Skeletal muscle cell (primary cell): Measurements from ENCODE around the gene SFMBT1.
A peak's percentile ranks its signal among the peaks of the same experiment; 100 is the strongest.
"Not testable (repeated sequence)": the region's sequence is repeated elsewhere in the genome, so short reads cannot be mapped to it uniquely, and the experiment has no call there.

ENCODE experiments used
- DNase-seq: peaks from one replicate; pipeline ENCODE4 v3.0.0-alpha.2; 2010; ENCODE audit warnings: low read depth
- H3K4me3 ChIP-seq: 2 replicates; pipeline ENCODE4 v1.5.1; 2011; ENCODE audit warnings: low read depth, mild to moderate bottlenecking, control low read depth, low read length, moderate library complexity

The SFMBT1 gene

DNA sequence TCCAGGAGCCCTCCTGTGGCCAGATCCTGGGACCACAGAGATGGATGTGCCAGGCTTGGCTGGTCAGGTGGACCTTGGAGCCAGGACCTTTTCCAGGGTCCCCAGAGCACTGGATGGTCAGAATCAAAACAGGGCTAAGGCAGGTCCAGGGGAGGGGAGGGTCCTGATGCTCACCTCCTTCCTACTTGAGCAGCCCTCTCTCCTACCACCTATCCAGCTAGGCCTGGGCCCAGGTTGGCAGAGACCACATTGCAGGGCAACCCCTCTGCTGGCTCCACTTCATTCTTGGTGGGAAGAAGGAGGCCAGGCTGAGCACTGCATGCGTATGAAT lies 28.5 kb upstream of the SFMBT1 start:
- no peak for DNase-seq
- no peak overlapping the region for H3K4me3 ChIP-seq

DNA sequence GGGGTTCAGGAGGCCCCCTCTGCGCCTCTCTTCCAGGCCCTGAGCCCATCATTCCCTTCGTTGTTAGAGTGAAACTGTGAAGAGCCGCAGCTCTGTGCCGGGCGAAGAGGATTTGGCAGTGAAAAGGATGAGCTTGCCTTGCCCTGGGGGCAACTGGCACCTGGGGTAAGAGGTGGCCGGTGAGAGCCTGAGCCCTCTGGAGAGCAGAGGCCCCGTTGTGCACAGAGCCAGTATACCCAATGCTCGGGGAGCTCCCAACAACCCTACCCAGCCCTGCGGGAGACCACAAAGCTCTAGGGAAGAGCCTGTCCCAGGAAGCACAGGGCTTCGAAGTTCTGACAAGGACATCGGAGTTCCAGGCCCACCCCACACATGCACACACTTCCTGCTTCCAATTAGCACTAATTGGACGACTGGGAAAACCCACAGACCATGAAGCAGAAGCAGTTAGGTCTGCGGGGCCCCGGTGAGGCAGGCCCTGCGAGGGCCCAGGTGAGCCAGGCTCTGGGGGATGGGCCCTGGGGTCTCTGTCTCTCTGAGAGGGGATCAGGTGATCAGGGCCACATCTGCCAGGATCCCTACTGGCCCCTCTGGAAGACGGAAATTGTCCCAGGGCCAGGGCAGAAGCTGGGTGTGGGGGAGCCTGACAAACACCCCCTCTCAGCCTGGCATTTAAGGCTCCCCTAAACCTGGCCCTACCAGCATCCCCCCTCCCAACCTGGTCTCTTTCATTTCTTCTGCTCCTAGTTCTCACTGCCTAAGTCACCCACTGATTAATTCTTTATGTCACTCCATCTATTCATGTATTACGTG lies 27.9 kb upstream of the SFMBT1 start:
- H3K4me3 ChIP-seq, result no peak overlapping the region
- no peak for DNase-seq

DNA sequence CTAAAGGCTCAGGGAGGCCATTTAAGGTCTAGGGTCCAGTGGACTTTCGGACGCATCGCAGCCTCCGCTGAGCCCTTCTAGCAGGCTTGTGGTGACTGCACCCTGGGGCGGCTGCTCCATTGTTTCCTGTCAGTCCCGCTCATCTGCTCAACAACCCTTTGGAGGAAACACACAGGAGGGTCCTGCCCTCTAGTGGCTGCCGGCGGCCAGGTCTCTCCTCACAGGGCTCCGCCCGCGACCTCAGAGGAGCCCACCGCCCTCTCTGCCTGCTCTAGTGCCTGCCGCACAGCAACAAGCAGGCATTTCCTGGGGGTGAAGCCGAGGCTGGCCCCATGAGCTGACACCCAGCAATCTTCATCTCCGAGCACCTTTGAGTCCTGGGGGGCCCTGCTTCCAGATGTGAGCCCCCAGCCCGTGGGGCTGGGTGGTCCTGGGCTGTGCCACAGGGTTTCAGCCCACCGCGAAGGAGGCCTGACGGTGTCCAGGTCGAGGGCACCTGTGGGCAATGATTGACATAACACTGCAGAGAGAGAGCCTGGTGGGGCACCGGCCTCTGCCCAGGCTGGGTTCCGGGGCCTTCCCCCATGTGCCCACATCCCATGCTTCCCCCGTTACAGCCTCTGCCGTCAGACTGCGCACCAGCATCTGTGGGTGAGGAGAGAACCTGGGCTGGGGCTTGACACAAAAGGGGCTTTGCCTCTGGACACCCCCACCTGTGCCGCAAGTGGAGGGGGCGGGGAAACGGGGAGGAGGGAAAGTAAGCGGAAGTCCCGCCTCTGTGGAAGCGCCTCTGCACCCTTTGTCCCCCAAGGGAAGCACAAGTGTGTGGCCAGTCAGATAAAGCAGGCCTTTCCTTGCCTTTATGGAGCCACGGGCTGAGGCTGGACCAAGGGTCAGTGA lies 27.0 kb upstream of the SFMBT1 start:
- DNase-seq, result peak; percentile 26
- H3K4me3 ChIP-seq, result peak overlapping the region; percentile 40

DNA sequence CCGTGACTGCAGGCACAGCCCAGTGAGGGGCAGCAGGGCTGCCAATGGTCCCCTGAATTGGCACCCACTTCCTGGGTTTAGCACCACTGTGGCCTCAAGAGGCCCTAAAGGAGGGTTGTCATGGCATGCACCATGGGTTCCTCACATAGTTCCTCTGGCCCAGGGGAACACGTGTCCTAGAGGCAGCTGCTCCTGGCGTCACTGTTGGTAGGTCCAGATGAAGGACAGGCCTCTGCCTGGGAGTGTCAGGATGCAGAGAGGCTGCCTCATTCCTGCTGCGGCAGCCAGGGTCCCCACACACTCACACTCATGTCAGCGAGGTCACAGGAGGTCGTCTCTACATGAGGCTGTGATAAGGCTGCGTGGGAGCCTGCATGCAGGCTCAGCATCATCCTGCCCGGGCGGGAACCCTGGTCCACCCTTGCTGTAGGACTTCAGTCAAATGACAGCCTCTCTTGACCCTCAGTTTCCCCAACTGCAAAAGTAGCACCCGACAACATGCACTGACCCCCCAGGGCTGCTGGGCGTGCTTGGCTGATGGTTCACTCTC lies 26.1 kb upstream of the SFMBT1 start:
- no peak overlapping the region for H3K4me3 ChIP-seq
- no peak for DNase-seq

DNA sequence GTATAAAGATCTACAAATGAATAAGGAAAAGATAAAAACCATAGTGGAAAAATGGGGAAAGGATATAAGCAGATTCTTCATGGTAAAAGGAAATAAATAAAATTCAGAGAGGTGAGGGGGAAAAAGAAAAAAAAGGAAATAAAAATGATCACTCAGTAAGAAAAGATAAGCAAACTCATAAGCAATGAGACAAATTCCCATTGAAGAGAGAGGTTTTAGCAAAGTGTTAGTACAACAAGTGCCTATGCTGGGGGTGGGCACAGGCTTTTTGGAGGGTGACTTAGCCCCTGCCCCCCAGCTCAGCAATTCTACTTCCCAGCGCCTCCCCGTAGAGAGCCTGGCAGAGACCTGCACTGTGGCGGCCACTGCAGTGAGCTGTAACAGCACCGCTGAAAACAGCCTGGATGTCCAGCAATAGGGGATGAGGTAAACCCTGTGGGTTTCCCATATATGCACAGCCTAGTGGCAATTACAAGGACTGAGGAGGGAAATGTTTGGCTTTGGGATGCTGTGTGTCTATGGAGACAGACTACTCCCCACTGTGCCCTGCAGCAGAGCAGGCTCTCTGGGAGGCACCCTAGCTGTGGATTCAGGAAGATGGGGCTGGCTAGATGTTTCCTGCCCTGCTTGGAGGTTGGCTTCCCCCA lies 23.7 kb upstream of the SFMBT1 start:
- no peak for DNase-seq
- H3K4me3 ChIP-seq, result no peak overlapping the region

DNA sequence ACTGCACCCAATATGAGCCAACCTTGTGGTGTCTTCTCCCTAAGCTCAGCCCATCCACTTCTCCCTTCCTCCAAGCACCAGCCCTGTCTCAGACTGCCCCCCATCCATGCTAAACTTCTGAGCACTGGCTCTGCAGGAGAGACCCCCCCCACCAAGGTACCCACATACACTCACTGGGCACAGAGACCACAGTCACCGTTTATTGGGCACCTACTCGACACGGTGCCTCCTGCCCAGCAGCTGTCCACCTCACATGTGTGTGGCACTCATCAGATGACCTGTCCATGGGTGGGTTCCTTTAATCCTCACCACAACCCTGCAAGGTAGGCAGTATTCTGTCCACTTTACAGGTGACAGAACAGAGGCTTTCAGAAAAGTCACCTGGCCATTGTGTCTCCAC lies 22.3 kb upstream of the SFMBT1 start:
- no peak overlapping the region for H3K4me3 ChIP-seq
- no peak for DNase-seq

DNA sequence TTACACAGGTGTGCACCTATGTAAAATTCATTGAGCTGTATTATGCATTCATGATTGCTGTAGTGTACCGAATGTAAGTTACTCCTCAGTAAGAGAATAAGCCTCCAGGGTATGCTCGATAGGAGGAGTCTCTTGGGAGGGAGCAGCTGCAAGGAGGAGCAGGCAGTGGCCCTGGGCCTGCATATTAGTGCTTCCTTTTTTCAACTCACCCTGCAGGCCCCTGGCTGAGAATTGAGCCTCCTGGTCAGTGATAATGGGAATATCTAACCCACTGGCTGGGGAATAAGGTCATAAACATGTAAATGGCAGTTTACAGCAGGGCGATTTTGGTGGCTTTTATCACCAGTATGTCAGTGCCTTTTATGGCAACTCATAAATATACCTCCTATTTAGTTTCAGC lies 21.7 kb upstream of the SFMBT1 start:
- H3K4me3 ChIP-seq, result no peak overlapping the region
- no peak for DNase-seq

DNA sequence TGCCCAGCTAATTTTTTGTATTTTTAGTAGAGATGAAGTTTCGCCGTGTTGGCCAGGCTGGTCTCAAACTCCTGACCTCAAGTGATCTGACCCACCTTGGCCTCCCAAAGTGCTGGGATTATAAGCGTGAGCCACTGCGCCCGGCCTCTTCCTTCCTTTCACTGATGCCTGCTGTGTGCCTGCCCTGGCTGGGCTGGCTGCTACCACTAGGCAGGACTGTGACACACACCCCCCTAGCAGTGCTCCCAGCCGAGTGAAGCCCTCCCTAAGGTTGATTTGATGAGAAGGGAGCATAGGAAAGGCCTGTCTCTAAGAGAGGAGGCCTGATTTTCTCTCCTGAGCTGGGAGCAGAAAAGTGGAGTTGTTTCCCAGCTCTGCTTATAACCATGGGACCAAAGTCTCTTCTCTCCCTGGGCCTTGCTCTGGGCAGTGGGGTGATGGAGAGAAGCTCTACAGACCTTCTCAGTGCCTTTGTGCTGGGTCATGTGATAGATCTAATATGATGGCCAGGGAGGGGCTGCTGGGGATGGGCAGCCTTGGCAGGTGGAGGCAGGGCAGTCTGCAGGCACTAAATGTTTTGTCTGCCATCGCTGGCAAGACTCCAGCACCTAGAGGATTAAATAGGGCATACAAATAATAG lies 20.1 kb upstream of the SFMBT1 start:
- no peak overlapping the region for H3K4me3 ChIP-seq
- DNase-seq, result no peak

DNA sequence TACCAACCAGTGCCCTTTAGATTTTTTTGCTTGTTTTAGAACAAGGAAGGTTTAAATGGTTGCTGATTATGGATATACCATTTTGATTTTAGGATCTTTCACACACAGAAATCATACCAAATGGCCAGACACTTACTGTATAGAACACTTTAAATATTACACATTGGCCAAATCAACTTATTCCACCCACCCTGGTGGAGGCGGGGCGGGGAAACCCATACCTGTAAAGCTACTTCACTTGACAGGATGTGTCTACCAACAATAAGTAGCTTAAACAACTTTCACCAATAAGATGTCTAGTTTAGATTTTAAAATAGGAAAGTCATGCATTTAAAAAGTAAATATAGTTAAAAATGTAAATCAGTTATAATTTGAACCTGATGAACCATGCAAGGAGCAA lies 17.0 kb upstream of the SFMBT1 start:
- no peak overlapping the region for H3K4me3 ChIP-seq
- no peak for DNase-seq

DNA sequence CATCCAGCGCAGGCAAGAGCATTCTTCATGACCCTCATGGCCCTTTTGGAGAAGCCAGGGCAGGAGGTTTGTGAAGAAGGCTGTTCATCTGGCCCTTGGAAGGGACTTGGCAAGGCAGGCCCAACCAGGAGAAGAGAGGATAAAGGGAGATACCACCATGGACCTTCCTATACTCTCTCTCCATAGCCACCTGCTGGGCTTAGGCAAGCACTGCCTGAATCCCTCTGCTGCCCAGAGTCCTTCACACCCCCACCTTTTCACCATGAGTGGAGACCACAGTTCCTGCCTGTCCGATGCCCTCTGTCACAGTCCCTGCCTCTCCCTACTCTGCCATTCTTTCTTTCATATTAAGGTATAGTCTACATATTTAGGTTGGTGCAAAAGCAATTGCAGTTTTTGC lies 10.6 kb upstream of the SFMBT1 start:
- no peak for DNase-seq
- H3K4me3 ChIP-seq, result no peak overlapping the region

DNA sequence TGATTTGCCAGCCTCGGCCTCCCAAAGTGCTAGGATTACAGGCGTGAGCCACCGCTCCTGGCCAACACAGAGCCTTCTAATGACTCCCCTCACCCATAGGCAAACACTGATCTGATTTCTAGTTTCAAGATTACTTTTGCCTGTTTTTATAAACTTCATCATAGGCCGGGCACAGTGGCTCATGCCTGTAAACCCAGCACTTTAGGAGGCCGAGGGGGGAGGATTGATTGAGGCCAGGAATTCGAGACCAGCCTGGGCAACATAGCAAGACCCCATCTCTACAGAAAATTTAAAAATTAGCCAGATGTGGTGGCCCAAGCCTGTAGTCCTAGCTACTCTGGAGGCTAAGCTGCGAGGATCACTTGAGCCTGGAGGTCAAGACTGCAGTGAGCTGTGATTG lies 8.4 kb upstream of the SFMBT1 start:
- DNase-seq, result not testable (repeated sequence)

DNA sequence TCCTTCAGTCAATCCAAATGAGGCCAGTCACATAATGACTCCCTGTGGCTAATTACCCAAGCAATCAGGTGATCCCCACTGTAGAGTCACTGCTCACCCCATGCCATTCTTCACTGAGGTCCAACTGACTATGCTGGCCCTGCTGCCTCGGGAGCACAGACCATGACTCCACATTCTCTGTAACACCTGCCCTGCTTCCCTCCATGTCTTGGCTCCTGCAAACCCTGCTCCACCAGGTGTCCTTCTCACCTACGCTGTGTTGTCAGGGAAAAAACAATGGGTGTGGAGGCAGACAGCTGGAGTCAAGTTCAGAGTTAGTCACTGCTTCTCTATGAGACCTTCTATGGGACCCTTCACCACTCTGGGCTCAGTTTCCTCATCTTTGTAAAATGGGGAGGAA lies 6.1 kb upstream of the SFMBT1 start:
- DNase-seq, result no peak
- H3K4me3 ChIP-seq, result no peak overlapping the region

More for the DNA sequence above, 8.4 kb upstream of the SFMBT1 start:
- not testable (repeated sequence) for H3K4me3 ChIP-seq

DNA sequence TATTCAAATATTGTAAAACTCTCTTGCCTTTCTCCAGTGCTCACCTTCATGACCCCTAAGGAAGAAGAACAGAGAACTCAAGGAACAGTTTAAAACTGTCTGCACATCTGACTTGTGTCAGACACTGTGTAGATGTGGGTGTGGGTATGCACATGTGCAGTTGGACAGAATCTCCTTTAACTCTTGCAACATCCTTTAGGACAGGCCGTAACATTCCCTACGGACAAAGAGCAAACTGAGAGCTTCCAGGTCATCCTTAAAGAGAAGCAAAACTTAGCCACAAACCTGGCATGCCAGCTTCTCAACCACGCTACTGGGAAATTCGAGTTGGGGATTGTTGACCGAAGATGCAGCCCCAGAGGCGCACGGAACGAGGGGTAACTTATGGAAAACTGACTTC lies 4.1 kb upstream of the SFMBT1 start:
- H3K4me3 ChIP-seq, result no peak overlapping the region
- DNase-seq, result no peak

DNA sequence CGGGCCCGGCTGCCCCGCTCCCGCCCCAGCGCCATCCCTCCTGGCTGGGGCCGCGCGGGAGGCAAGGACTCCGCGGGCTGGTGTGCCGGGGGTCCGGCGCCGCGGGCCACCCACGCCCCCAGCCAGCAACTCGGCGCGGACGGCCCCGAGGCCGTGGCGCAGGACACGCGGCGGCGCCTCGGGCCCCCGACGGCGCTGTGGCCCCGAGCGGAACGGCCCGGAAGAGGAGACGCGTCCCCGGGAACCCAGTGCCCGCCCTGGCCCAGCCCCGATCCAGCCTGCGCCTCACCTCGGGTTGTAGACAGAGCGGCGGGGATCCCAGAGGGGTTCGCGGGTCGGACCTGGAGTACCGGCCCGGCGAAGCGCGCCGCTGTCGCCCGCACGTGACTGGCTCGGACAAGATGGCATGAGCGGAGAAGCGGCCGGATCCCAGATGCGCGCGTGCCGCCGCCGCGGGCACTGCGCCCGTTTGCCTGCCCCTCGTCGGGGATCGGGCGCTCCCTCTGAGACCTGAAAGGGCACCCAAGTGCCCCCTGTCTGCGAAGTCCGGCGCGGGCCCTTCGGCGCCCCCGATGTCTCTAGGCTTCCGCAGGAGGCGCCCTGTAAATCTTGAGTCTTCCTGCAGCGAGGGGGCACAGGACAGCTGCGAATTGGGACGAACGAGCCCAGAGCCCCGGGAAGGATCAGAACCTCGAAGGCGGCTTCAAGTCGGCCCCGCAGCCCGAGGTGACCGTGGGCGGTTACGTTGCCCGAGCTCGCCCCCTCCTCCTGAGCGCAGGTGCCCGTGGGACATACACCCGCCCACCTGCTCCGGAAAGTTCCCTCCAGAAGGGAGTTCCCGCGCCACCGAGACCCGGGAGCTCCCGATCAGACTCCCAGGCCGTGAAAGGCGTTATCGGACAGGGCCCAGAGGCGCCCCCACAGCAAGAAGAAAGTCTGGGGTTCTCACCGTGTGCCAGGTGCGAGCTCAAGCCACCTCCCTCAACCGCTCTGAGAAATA lies 598 bp upstream of the SFMBT1 start:
- H3K4me3 ChIP-seq, result peak overlapping the region; percentile 73

DNA sequence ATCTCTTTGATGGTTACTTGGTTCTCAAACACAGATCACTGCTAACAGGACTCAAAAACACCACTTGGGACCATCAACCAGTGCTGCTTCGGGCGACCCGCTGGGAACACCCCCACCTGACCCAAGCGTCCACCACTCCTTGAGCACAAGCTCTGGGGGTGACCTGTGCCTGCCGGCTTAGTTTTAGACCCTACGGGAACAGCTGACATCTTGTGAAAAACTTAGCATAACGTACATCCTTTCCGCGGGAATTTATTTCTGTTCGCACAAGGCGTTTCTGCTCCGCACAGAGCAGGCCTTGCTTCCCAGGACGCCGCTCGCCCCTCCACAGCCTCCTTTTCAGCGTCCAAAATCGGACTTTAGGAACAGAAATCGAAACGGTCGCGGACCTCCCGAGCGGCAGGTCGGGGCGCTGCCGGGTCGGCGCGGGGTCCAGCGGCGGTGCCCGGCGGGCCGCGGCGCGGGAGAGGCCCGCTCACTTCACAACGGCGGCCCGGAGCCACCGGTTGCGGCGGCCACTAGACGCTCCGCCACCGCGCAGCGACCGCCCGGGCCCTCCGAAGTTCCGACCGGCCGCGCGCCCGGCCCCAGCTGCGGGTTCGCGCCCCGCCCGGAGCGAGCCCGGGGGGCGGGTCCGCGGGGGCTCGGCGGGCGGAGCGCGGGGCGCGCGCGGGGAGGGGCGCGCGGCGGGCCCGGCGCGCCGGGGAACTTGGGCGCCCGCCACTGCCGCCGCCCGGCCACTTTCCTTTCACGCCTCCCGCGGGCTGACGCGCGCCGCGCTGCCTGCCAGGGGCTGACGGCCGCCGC lies 959 bp downstream of the SFMBT1 start:
- peak overlapping the region; percentile 65 for H3K4me3 ChIP-seq
- no peak for DNase-seq

More for the DNA sequence above, 598 bp upstream of the SFMBT1 start:
- no peak for DNase-seq

DNA sequence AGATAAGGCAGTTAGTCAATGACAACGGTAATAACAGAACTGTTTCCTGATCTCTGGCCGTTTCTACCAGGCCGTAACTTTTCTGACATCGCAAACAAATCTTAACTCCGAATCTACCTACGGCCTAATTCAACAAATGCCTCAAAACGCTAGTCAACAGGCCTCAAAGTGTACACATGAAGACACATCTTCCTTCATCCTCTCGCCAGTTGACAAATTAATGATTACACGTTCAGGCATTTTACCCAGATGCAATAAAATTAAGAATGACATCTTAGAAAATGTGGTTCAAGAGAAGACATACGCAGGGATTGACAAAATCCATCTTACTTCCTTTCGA lies 1.5 kb downstream of the SFMBT1 start:
- H3K4me3 ChIP-seq, result peak overlapping the region; percentile 65
- no peak for DNase-seq

DNA sequence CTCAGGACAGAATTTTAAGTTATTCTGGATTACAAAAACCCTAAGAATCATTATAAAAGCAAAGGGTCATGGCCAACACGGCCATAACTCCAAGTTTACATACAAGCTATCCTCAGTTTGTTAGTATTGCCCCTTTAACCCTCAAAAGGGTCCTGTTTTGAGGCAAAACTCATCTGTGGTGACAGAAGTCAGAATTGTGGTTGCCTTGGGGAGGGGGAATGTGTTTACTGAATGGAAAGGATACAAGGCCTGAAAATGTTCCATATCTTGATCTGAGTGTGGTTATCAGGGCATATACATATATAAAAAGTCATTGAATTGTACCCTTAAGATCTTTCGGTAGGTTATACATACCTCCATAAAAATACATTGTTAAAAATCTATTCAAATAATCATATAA lies 2.1 kb downstream of the SFMBT1 start:
- DNase-seq, result no peak
- no peak overlapping the region for H3K4me3 ChIP-seq

DNA sequence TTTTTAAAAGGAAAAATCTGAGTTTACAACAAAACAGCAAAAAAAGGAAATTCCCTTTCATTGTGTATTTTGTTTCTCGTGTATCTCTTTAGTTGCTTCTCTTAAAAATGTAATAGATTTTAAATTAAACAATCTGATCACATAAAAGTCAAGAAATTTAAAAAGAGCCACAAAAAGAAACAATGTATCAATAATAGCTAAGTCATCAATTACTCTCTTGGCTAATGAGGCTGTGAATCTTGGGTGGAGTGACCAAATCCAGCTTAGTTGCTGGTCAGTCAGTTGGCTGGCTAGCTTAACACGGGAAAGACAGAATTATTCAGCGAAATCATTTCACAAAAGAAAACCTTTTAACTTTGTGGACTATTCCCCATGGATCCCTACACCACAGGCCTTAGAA lies 3.2 kb downstream of the SFMBT1 start:
- no peak for DNase-seq
- no peak overlapping the region for H3K4me3 ChIP-seq
